HS-27A (cell line): ENCODE data around the gene CALHM1.

Source experiments
- DNase-seq: peaks from one replicate; pipeline ENCODE4 v3.0.0-alpha.2; 2012; ENCODE audit warnings: low read depth, missing footprints

The CALHM1 gene

GRCh38 chr10:103455235-103455634 lies 3.5 kb downstream of the CALHM1 start:
- no peak for DNase-seq

- DNase-seq = no peak
Measured at GRCh38 chr10:103454026-103454425, 4.7 kb downstream of the CALHM1 start.

- no peak for DNase-seq
Measured at GRCh38 chr10:103452506-103453230, 6.0 kb downstream of the CALHM1 start.

GRCh38 chr10:103451831-103452505 lies 6.7 kb downstream of the CALHM1 start, which contains the start of gene CALHM2:
Gene CALHM2 (minus strand): TSS chr10:103452370. CDS start chr10:103449941, 2,429 bp downstream.
- no peak for DNase-seq

- no peak for DNase-seq
Measured at GRCh38 chr10:103451091-103451813, 7.4 kb downstream of the CALHM1 start.

GRCh38 chr10:103450201-103450695 lies 8.5 kb downstream of the CALHM1 start:
- no peak for DNase-seq

- no peak for DNase-seq
Measured at GRCh38 chr10:103449208-103450144, 9.2 kb downstream of the CALHM1 start.

GRCh38 chr10:103448746-103449145 lies 10.0 kb downstream of the CALHM1 start:
- no peak for DNase-seq

GRCh38 chr10:103447187-103447586 lies 11.5 kb downstream of the CALHM1 start:
- no peak for DNase-seq

- no peak for DNase-seq
Measured at GRCh38 chr10:103445767-103446567, 12.7 kb downstream of the CALHM1 start.

- DNase-seq = no peak
Measured at GRCh38 chr10:103445366-103445765, 13.3 kb downstream of the CALHM1 start.

- no peak for DNase-seq
Measured at GRCh38 chr10:103444478-103444877, 14.2 kb downstream of the CALHM1 start.

GRCh38 chr10:103443475-103444185 lies 15.1 kb downstream of the CALHM1 start:
- DNase-seq = no peak

GRCh38 chr10:103442031-103442461 lies 16.7 kb downstream of the CALHM1 start:
- DNase-seq = no peak

GRCh38 chr10:103441611-103442010 lies 17.1 kb downstream of the CALHM1 start:
- DNase-seq = no peak

- DNase-seq = no peak
Measured at GRCh38 chr10:103441206-103441605, 17.5 kb downstream of the CALHM1 start.

- no peak for DNase-seq
Measured at GRCh38 chr10:103440416-103440815, 18.3 kb downstream of the CALHM1 start.

GRCh38 chr10:103439776-103440175 lies 18.9 kb downstream of the CALHM1 start:
- DNase-seq = no peak

GRCh38 chr10:103433858-103434257 lies 24.8 kb downstream of the CALHM1 start:
- no peak for DNase-seq

GRCh38 chr10:103431902-103432301 lies 26.8 kb downstream of the CALHM1 start:
- no peak for DNase-seq
